ENCODE results near the gene CACNB1.

DNA sequence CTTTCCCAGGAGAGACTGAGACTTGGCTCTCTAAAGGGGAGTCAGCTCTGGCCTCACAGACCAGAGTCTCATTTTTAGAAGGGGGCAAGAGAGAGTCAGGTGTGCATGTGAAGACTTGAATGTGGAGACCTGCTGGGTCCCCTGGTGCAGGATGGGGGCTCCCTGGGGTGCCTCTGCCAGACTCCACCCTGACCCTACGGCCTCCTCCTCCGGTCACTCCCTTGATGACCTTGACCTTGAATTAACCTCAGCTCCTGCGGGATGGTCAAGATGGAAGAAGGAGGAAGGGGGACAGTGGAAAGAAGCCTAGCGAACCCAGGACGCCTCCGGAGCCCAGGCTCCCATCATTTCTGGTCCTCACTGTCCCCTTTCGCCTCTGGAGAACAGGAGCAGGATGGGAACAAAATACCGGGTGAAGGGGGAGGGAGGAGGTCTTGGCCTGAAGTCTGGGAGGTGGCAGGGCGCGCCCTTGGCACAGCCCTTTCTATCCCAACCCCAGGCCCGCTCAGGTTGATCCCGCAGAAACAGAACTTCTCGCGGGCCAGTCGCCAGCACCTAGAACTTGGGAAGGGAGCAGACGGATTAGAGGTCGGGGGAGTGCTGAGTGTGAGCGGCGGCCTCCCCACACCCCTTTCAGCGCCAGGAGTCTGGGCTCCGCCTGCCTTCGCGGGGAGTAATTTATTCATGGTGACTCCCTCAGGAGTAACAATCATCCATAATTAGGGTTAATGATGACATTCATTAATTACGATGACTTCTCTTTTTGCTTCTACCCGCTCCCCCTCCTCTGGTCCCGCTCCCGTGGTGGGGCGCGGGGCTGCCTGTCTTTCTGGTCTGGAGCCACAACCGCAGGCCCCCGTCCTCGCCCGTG is 26.7 kb upstream of the CACNB1 start:
- TF ChIP-seq POLR2A (IDR thresholded peaks at IDR 0.05) (no peak), CTCF (IDR thresholded peaks at IDR 0.05) (no peak)
